BLaER1 treated with 17β-estradiol and CSF1 and Interleukin-3, amounts not matched to agents 10 nM and 100 nM (cell line): Measurements from ENCODE around the gene CDKAL1.

Experiments
- H3K27ac ChIP-seq, 11 experiments: shearing (Covaris generic); formaldehyde crosslinking; 2 replicates each; pipeline ENCODE4 v1.8.1; 2022
- H3K27me3 ChIP-seq, 11 experiments: shearing (Covaris generic); formaldehyde crosslinking; 2 replicates each; pipeline ENCODE4 v1.8.1; 2022
- H3K36me3 ChIP-seq, 11 experiments: shearing (Covaris generic); formaldehyde crosslinking; 2 replicates each; pipeline ENCODE4 v1.8.1; 2022
- H3K4me1 ChIP-seq, 10 experiments: shearing (Covaris generic); formaldehyde crosslinking; 2 replicates each; pipeline ENCODE4 v1.8.1; 2022
- H3K4me2 ChIP-seq, 11 experiments: shearing (Covaris generic); formaldehyde crosslinking; 2 replicates each; pipeline ENCODE4 v1.8.1; 2022
- H3K4me3 ChIP-seq, 10 experiments: shearing (Covaris generic); formaldehyde crosslinking; 2 replicates each; pipeline ENCODE4 v1.8.1; 2022
- H3K9ac ChIP-seq, 11 experiments: shearing (Covaris generic); formaldehyde crosslinking; 2 replicates each; pipeline ENCODE4 v1.8.1; 2022
- H3K9me3 ChIP-seq, 11 experiments: shearing (Covaris generic); formaldehyde crosslinking; replicated peaks in 1 of 11; 2 replicates each; pipeline ENCODE4 v1.8.1; 2022
- H4K20me1 ChIP-seq, 11 experiments: shearing (Covaris generic); formaldehyde crosslinking; 2 replicates each; pipeline ENCODE4 v1.8.1; 2022
- Cebpa-rat ChIP-seq, 11 experiments: shearing (Covaris generic); IDR thresholded peaks; 2 replicates each; pipeline ENCODE4 v1.8.1; 2022

CDKAL1 gene

GRCh38 chr6:20564777-20565176 lies 30.5 kb downstream of the CDKAL1 start:
- no peak for TF ChIP-seq Cebpa-rat (IDR thresholded peaks at IDR 0.05)
- H3K27me3 ChIP-seq: no peaks in the 10 kb centered on the region
- peaks cover 19 to 55% (median 34%) of the 10 kb centered on the region in 10 experiments for H3K4me1 ChIP-seq
- H3K4me3 ChIP-seq: peak overlapping the region in 8 of 10 experiments; percentile 37 to 63 (median 48); a peak in 12 of 20 replicates
- peak overlapping the region; percentile 53 to 76 (median 63); a peak in 20 of 22 replicates for H3K9ac ChIP-seq
- H3K27ac ChIP-seq: peak overlapping the region in 9 of 11 experiments; percentile 61 to 84 (median 75); a peak in 18 of 22 replicates
- H3K9me3 ChIP-seq: peaks cover 0 to 18% (median 14%) of the 10 kb centered on the region in 11 experiments; a peak in 19 of 22 replicates
- H3K4me2 ChIP-seq: peak overlapping the region; percentile 56 to 94 (median 76)
- H4K20me1 ChIP-seq: no peaks in the 10 kb centered on the region
- peaks cover 4 to 31% (median 13%) of the 10 kb centered on the region in 11 experiments; a peak in 18 of 22 replicates for H3K36me3 ChIP-seq

GRCh38 chr6:20565342-20565741 lies 31.1 kb downstream of the CDKAL1 start:
- Histone ChIP-seq H4K20me1 (no peaks in the 10 kb centered on the region), H3K9ac (peak overlapping the region in 9 of 11 experiments; percentile 6 to 76 (median 49); a peak in 11 of 22 replicates), H3K27ac (peak overlapping the region in 9 of 11 experiments; percentile 61 to 84 (median 75); a peak in 18 of 22 replicates), H3K27me3 (no peaks in the 10 kb centered on the region), H3K4me2 (peak overlapping the region; percentile 56 to 94 (median 75); a peak in 20 of 22 replicates), H3K4me1 (peaks cover 16 to 50% (median 30%) of the 10 kb centered on the region in 10 experiments), H3K4me3 (peak overlapping the region in 6 of 10 experiments; percentile 9 to 59 (median 48); a peak in 7 of 20 replicates), H3K36me3 (peaks cover 4 to 37% (median 13%) of the 10 kb centered on the region in 11 experiments; a peak in 19 of 22 replicates), H3K9me3 (peaks cover 0 to 18% (median 14%) of the 10 kb centered on the region in 11 experiments; a peak in 19 of 22 replicates)
- TF ChIP-seq Cebpa-rat (IDR thresholded peaks at IDR 0.05): no peak

- peak overlapping the region in 8 of 11 experiments; percentile 68 to 84 (median 75); a peak in 14 of 22 replicates for H3K27ac ChIP-seq
- H3K4me3 ChIP-seq: peak overlapping the region in 1 of 10 experiments; percentile 55; a peak in 1 of 20 replicates
- no peaks in the 10 kb centered on the region for H3K27me3 ChIP-seq
- peak overlapping the region in 10 of 11 experiments; percentile 57 to 94 (median 76); a peak in 18 of 22 replicates for H3K4me2 ChIP-seq
- H3K36me3 ChIP-seq: peaks cover 4 to 41% (median 13%) of the 10 kb centered on the region in 11 experiments; a peak in 19 of 22 replicates
- no peaks in the 10 kb centered on the region for H4K20me1 ChIP-seq
- H3K4me1 ChIP-seq: peaks cover 13 to 42% (median 24%) of the 10 kb centered on the region in 10 experiments
- peaks cover 0 to 18% (median 14%) of the 10 kb centered on the region in 11 experiments; a peak in 19 of 22 replicates for H3K9me3 ChIP-seq
- TF ChIP-seq Cebpa-rat (IDR thresholded peaks at IDR 0.05): no peak
- peak overlapping the region in 4 of 11 experiments; percentile 6 to 76 (median 66); a peak in 7 of 22 replicates for H3K9ac ChIP-seq
Measured at GRCh38 chr6:20566109-20566508, 31.9 kb downstream of the CDKAL1 start.

GRCh38 chr6:20569000-20569610 lies 34.8 kb downstream of the CDKAL1 start:
- Histone ChIP-seq H3K36me3 (peaks cover 4 to 43% (median 17%) of the 10 kb centered on the region in 11 experiments; a peak in 19 of 22 replicates), H3K27ac (no peak overlapping the region), H3K4me1 (peaks cover 16 to 51% (median 27%) of the 10 kb centered on the region in 10 experiments), H3K4me3 (no peak overlapping the region), H3K27me3 (no peaks in the 10 kb centered on the region), H3K9ac (no peak overlapping the region), H3K9me3 (peaks cover 0 to 18% (median 14%) of the 10 kb centered on the region in 11 experiments; a peak in 19 of 22 replicates), H3K4me2 (no peak overlapping the region), H4K20me1 (no peaks in the 10 kb centered on the region)
- no peak for TF ChIP-seq Cebpa-rat (IDR thresholded peaks at IDR 0.05)

GRCh38 chr6:20571261-20571660 lies 37.0 kb downstream of the CDKAL1 start:
- peaks cover 4 to 54% (median 27%) of the 10 kb centered on the region in 11 experiments; a peak in 19 of 22 replicates for H3K36me3 ChIP-seq
- no peak for TF ChIP-seq Cebpa-rat (IDR thresholded peaks at IDR 0.05)
- H3K9ac ChIP-seq: no peak overlapping the region
- peaks cover under 1 to 31% (median 13%) of the 10 kb centered on the region in 10 experiments; a peak in 19 of 20 replicates for H3K4me1 ChIP-seq
- H3K9me3 ChIP-seq: peaks cover 0 to 18% (median 14%) of the 10 kb centered on the region in 11 experiments; a peak in 19 of 22 replicates
- H4K20me1 ChIP-seq: no peaks in the 10 kb centered on the region
- peak overlapping the region in 1 of 11 experiments; percentile 25; a peak in 2 of 22 replicates for H3K4me2 ChIP-seq
- H3K4me3 ChIP-seq: no peak overlapping the region
- H3K27me3 ChIP-seq: no peaks in the 10 kb centered on the region
- H3K27ac ChIP-seq: no peak overlapping the region

- no peak for TF ChIP-seq Cebpa-rat (IDR thresholded peaks at IDR 0.05)
- Histone ChIP-seq H3K36me3 (peaks cover 14 to 63% (median 38%) of the 10 kb centered on the region in 11 experiments), H3K9me3 (peaks cover 0 to 17% (median 13%) of the 10 kb centered on the region in 11 experiments; a peak in 19 of 22 replicates), H4K20me1 (no peaks in the 10 kb centered on the region), H3K4me2 (peak overlapping the region in 5 of 11 experiments; percentile 6 to 67 (median 59); a peak in 8 of 22 replicates), H3K9ac (no peak overlapping the region), H3K27ac (0 out of 22 replicates have a peak overlapping the region, but pooled peaks of 1 of the 11 experiments have one; percentile 38), H3K4me1 (peaks cover 0 to 31% (median 12%) of the 10 kb centered on the region in 10 experiments; a peak in 12 of 20 replicates), H3K27me3 (no peaks in the 10 kb centered on the region), H3K4me3 (no peak overlapping the region)
Measured at GRCh38 chr6:20572288-20572687, 38.0 kb downstream of the CDKAL1 start.

- Histone ChIP-seq H3K9ac (no peak overlapping the region), H3K4me2 (peak overlapping the region in 6 of 11 experiments; percentile 31 to 67 (median 56); a peak in 12 of 22 replicates), H3K4me3 (no peak overlapping the region), H3K36me3 (peaks cover 14 to 63% (median 40%) of the 10 kb centered on the region in 11 experiments), H4K20me1 (no peaks in the 10 kb centered on the region), H3K27ac (peak overlapping the region in 2 of 11 experiments; percentile 8 to 38; a peak in 2 of 22 replicates), H3K9me3 (peaks cover 0 to 10% (median 7%) of the 10 kb centered on the region in 11 experiments; a peak in 19 of 22 replicates), H3K27me3 (no peaks in the 10 kb centered on the region), H3K4me1 (peaks cover 0 to 31% (median 12%) of the 10 kb centered on the region in 10 experiments; a peak in 12 of 20 replicates)
- TF ChIP-seq Cebpa-rat (IDR thresholded peaks at IDR 0.05): peak in 6 of 11 experiments; percentile 53 to 99 (median 78); a peak in 8 of 22 replicates
Measured at GRCh38 chr6:20572940-20573339, 38.7 kb downstream of the CDKAL1 start.

- H3K9me3 ChIP-seq: no peaks in the 10 kb centered on the region
- peaks cover 0 to 31% (median 12%) of the 10 kb centered on the region in 10 experiments; a peak in 12 of 20 replicates for H3K4me1 ChIP-seq
- H3K4me3 ChIP-seq: no peak overlapping the region
- H4K20me1 ChIP-seq: no peaks in the 10 kb centered on the region
- no peak for TF ChIP-seq Cebpa-rat (IDR thresholded peaks at IDR 0.05)
- H3K4me2 ChIP-seq: no peak overlapping the region
- no peak overlapping the region for H3K27ac ChIP-seq
- H3K36me3 ChIP-seq: peaks cover 20 to 65% (median 37%) of the 10 kb centered on the region in 11 experiments
- no peaks in the 10 kb centered on the region for H3K27me3 ChIP-seq
- no peak overlapping the region for H3K9ac ChIP-seq
Measured at GRCh38 chr6:20574355-20574754, 40.1 kb downstream of the CDKAL1 start.
